HTERT RPE-1 (cell line): ENCODE results near the gene DNMBP.

Experiments
- in situ Hi-C: fragments of 300-500 bp; cut with MboI; formaldehyde crosslinking; loops from 4 replicates; pipeline ENCODE4 v1.14.3; 2020; ENCODE audit warnings: low sequenced_read_pairs

Gene DNMBP, protein sequence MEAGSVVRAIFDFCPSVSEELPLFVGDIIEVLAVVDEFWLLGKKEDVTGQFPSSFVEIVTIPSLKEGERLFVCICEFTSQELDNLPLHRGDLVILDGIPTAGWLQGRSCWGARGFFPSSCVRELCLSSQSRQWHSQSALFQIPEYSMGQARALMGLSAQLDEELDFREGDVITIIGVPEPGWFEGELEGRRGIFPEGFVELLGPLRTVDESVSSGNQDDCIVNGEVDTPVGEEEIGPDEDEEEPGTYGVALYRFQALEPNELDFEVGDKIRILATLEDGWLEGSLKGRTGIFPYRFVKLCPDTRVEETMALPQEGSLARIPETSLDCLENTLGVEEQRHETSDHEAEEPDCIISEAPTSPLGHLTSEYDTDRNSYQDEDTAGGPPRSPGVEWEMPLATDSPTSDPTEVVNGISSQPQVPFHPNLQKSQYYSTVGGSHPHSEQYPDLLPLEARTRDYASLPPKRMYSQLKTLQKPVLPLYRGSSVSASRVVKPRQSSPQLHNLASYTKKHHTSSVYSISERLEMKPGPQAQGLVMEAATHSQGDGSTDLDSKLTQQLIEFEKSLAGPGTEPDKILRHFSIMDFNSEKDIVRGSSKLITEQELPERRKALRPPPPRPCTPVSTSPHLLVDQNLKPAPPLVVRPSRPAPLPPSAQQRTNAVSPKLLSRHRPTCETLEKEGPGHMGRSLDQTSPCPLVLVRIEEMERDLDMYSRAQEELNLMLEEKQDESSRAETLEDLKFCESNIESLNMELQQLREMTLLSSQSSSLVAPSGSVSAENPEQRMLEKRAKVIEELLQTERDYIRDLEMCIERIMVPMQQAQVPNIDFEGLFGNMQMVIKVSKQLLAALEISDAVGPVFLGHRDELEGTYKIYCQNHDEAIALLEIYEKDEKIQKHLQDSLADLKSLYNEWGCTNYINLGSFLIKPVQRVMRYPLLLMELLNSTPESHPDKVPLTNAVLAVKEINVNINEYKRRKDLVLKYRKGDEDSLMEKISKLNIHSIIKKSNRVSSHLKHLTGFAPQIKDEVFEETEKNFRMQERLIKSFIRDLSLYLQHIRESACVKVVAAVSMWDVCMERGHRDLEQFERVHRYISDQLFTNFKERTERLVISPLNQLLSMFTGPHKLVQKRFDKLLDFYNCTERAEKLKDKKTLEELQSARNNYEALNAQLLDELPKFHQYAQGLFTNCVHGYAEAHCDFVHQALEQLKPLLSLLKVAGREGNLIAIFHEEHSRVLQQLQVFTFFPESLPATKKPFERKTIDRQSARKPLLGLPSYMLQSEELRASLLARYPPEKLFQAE (N-terminal part only)

DNA sequence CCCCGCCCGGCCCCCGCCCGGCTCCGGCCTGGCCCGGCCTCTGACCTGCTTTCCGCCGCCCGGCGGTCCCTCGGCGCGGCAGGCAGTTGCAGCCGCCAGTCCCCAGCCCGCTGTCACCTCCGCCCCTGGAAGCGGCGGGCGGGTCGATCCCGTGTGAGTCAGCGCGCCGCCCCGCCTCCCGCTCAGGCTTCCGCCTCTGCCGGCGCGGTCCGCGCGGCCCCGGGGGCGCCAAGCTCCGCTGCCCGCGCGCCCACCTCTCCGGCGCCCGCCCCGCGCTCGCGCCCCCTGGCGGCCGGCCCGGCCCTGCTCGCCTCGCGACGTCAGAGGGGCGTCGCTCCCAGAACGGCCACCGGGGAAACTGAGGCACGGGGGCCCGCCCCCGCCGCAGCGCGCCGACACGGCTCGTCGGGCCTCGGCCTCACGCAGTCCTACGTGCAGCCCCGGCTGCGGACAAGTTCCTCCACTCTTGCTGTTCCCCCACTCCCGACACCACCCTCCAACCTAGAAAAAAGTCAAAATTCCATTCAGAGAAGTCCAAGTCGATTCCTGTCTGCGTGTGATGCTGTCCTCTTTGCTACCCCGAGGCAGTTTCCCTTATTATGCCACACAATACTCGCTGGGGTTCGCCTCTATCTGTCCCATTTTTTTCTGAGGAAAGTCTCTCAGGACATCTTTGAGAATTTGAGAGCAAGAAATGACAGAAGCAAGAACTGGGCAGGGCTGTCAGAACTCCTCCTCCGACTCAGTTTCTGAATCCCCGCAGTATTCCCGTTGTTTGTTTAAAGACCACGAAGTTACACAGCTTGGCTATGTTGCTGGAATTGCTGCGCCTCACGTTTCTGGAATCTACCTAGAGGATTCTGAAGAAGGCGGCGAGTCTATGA, at the start of gene DNMBP:
Gene DNMBP, minus strand, starts transcription at position 155 of the 884 bp plus-strand sequence. CDS start 37,823 bp downstream, outside the sequence.
- in situ Hi-C loops = no loop called here

DNA sequence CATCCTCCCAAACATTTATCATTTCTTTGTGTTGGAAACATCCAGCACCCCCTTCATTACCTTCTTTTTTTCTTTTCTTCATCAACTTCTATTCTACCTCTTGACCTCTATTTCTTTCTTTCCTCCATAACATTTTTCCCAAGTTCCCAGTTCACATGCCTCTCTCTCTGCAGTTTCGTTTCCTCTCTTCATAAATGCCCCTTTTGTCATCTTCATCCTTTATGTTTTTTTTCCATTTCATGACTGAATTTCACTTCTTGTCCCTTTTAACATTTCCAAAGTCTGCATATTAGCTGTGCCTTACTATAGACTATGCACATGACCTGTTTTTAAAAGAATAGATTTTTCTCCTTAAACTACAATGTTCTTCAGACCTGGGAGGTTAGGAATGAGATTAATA, 48.2 kb upstream of the DNMBP start:
- in situ Hi-C loops = no loop called here

DNA sequence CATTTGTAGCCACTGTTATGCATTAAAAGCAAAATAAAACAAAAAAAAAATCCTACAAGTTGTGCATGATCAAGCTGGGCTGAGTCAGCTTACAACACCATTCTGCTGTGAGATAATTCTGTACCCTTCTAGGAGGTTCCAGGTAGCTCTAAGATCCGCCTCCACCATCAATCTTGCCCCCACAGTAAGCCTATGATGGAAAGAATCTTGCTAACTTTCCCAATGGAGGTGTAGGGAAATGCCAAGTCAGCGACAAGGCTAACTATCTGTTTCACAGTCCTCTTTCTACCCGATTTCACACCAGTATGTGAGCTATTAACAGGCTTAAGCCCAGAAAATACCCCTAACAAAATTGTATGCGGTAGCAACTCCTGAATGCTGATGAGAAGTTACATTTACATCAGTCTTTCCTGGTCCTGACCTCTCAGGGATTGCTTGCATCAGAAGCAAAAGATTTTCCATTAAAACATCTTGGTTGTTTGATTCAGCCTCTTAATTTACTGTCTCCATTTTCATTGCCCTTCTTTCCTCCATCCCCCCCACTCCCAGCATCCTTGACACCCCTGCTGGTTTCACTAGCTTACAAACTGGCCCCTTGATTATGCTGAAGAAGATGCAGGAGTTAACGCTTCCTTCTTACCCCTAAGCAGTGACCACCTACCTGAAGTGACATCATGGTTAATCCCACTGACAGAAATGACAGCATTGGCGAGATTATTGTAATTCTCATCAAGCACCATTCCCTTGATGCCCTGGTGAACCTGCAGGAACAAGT, 44.1 kb upstream of the DNMBP start:
- in situ Hi-C loops = no loop called here

DNA sequence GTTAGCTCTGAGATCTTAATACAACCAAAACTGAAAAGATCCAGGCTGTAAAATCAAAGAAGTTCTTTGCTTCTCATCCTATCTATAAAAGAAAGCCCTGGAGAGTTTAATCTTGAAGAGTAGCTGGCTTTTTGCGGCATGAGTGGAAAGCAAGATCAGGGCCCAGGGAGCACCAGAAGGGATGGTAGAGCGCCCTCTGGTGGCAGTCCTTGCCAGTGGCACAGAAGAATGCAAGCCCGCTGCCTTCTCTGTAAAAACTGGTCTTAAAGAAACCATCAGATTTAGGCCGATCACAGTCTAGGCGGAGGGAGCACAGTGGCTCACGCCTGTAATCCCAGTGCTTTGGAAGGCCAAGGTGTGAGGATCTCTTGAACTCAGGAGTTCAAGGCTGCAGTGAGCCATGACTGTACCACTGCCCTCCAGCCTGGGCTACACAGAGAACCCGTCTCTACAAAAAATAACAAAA, 36.3 kb upstream of the DNMBP start:
- in situ Hi-C loops = no loop called here

- in situ Hi-C loops = no loop called here
Measured at GRCh38 chr10:100045592-100045991, 35.8 kb upstream of the DNMBP start.

- in situ Hi-C loops = no loop called here
Measured at GRCh38 chr10:100043796-100044195, 34.0 kb upstream of the DNMBP start.

DNA sequence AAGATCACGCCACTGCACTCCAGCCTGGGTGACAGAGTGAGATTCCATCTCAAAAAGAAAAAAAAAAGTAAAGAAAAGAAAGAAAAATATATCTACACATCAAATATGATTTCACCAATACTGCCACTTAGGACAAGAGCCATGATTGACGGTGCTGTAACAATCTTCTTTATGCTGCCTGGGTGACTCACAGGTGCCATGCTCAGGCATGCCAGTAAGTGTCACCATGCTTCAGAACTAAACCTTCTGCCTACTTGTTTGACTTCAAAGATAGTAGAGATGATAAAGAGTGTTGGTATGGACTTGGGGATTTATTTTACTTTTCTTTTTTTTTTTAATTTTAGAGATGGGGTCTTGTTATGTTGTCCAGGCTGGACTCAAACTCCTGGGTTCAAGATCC, 33.6 kb upstream of the DNMBP start:
- in situ Hi-C loops = no loop called here

DNA sequence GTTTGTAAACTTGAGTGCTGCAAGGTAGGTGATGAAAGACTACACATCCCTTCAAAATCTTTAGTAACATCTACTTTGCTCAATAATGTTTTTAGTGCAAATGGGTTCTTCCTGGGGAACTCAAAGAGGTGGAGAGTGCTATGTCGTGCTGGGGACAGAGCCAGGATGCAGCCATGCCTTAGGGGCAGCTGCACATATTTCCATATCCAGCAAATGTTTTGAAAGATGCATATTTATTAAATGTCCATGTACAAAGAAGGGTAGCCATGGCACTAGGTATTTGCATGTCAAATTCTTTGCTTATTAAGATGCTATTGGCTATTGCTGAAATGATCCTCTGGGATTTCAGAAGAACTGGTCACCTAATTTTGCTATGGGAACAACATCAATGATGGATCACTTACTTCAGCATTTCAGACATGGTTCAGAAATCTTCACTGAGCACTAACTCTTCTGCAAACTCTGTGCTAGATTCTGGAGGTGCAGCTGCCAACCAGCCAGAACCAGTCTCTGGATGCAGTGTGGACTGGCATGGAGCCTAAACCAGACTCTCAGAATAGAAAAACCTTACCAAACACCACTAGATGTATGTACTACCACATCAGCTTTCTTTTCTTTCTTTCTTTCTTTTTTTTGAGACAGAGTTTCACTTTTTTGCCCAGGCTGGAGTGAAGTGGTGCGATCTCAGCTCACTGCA, 31.7 kb upstream of the DNMBP start:
- in situ Hi-C loops = no loop called here

- in situ Hi-C loops = no loop called here
Measured at GRCh38 chr10:100038561-100039071, 28.9 kb upstream of the DNMBP start.

GRCh38 chr10:100037758-100038315, 28.1 kb upstream of the DNMBP start:
- in situ Hi-C loops = no loop called here

- in situ Hi-C loops = no loop called here
Measured at GRCh38 chr10:100036850-100037249, 27.1 kb upstream of the DNMBP start.

DNA sequence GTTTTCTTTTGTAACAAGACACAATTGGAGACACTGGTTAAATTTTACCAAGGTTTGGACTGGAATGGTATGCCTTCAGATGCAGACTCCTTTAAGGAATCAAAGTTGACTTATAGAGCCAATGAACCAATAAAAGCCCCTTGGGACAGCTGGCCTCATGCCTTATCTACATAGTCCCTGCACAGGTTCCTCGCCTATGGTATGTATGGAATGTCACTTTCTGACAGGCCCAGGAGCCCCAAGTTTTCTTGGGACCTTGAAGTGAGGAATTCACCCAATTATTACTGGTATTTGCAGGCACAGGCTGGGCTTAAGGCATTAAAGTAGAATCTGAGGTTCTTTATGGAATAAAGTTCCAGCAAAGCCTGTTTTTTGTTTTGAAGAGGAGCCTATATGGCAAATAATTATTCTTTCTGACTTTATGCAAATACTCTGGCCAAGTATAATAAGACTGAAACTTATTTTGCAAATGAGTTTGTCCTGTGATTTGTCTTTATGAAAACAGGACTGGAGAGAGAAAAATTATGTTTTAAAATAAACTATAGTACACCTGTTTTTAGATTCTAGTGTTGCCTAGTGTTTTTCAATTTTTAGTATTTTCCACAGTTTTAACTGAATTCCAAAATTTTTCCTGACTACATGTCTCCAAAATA, 24.1 kb upstream of the DNMBP start:
- in situ Hi-C loops = no loop called here

GRCh38 chr10:100027416-100027815, 17.7 kb upstream of the DNMBP start:
- in situ Hi-C loops = no loop called here

GRCh38 chr10:100025576-100025975, 15.8 kb upstream of the DNMBP start:
- in situ Hi-C loops = no loop called here

- in situ Hi-C loops = no loop called here
Measured at GRCh38 chr10:100024748-100025147, 15.0 kb upstream of the DNMBP start.

- in situ Hi-C loops = no loop called here
Measured at GRCh38 chr10:100022403-100022802, 12.7 kb upstream of the DNMBP start.

- in situ Hi-C loops = no loop called here
Measured at GRCh38 chr10:100021322-100021721, 11.6 kb upstream of the DNMBP start.

GRCh38 chr10:100020886-100021253, 11.1 kb upstream of the DNMBP start:
- in situ Hi-C loops = no loop called here
